Measurements from ENCODE around the gene ARID2. TPM values are rescaled to one million over a fixed set of nuclear protein-coding genes. Genes with fewer than 3 reads are reported as not detected.

Gene ARID2
- total and polyA plus RNA-seq, 9 of the 15 experiments (the other 6 are each of a cell fraction or from before 2014, with no cell fraction given): 13.4 to 41.6 (median 29.4) TPM

DNA sequence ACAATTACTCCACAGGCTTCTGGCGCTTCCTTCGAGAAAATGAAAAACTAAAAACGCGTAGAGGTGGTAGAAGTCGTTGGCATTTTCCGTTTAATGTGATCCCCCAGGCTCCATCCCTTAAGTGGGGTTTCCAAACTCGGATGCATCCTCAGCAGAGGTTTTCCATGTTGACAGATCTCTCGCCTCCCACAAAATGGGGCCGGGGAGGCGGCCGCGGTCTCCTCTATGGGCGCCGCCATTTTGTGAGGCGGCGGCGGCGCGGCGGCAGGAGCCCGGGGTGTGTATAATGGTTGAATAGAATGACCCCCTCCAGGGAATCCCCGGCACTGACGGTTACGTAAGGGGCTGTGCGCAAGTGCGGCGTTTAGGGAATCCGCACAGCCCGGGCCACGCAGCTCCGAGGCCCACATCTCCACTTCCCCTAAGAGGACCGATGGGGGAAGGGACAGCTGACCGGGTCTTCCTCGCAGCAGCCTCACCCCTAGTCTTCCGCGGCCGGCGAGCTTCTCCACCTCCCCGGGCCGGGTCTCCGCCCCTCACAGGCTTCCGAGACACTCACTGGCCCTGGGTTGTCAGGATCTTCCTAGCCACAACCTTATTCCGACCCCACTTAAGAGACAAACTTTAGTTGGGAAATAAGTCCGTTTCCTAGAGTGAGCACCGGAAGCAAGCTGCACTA is 2.1 kb upstream of the ARID2 start (continued):
- TF ChIP-seq, protein P1, sequence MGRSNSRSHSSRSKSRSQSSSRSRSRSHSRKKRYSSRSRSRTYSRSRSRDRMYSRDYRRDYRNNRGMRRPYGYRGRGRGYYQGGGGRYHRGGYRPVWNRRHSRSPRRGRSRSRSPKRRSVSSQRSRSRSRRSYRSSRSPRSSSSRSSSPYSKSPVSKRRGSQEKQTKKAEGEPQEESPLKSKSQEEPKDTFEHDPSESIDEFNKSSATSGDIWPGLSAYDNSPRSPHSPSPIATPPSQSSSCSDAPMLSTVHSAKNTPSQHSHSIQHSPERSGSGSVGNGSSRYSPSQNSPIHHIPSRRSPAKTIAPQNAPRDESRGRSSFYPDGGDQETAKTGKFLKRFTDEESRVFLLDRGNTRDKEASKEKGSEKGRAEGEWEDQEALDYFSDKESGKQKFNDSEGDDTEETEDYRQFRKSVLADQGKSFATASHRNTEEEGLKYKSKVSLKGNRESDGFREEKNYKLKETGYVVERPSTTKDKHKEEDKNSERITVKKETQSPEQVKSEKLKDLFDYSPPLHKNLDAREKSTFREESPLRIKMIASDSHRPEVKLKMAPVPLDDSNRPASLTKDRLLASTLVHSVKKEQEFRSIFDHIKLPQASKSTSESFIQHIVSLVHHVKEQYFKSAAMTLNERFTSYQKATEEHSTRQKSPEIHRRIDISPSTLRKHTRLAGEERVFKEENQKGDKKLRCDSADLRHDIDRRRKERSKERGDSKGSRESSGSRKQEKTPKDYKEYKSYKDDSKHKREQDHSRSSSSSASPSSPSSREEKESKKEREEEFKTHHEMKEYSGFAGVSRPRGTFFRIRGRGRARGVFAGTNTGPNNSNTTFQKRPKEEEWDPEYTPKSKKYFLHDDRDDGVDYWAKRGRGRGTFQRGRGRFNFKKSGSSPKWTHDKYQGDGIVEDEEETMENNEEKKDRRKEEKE (IDR thresholded peaks at IDR 0.05; ENCODE audit: borderline replicate concordance in 1 of 2, control insufficient read depth in 1 of 2, low read depth in 2 of 2, low read length in 1 of 2): 0 out of 4 replicates have a peak, but pooled peaks of 1 of the 2 experiments have one; percentile 33
- TF ChIP-seq NONO (IDR thresholded peaks at IDR 0.05; ENCODE audit: low read depth in 2 of 2, low read length in 1 of 2) (peak; percentile 37 to 81; a peak in 3 of 4 replicates), ZNF75A (CRISPR knock-in tag; IDR thresholded peaks at IDR 0.05) (no peak), MECOM (CRISPR knock-in tag; IDR thresholded peaks at IDR 0.05) (no peak), ZNF407 (IDR thresholded peaks at IDR 0.05; ENCODE audit: low read depth) (no peak), ZNF347 (CRISPR knock-in tag; IDR thresholded peaks at IDR 0.05; ENCODE audit: low read depth) (no peak), SMAD4 (CRISPR knock-in tag; conservative IDR thresholded peaks at IDR 0.05) (peak; percentile 94), RCOR1 (IDR thresholded peaks at IDR 0.05; ENCODE audit: borderline replicate concordance in 1 of 2, low read depth in 2 of 2, low read length in 2 of 2) (peak in 1 of 2 experiments; percentile 81; a peak in 2 of 4 replicates), TAF9B (IDR thresholded peaks at IDR 0.05; ENCODE audit: partially characterized antibody) (peak; percentile 96), SAFB2 (IDR thresholded peaks at IDR 0.05; ENCODE audit: borderline replicate concordance, low read depth, low read length, severe bottlenecking) (no peak), CHD4 (IDR thresholded peaks at IDR 0.05; ENCODE audit: insufficient read depth, insufficient replicate concordance, low read depth, low read length, poor library complexity, severe bottlenecking) (no peak), HDGF (IDR thresholded peaks at IDR 0.05) (no peak), CTBP1 (IDR thresholded peaks at IDR 0.05; ENCODE audit: borderline replicate concordance) (peak; percentile 84)
- TF ChIP-seq, protein P2, sequence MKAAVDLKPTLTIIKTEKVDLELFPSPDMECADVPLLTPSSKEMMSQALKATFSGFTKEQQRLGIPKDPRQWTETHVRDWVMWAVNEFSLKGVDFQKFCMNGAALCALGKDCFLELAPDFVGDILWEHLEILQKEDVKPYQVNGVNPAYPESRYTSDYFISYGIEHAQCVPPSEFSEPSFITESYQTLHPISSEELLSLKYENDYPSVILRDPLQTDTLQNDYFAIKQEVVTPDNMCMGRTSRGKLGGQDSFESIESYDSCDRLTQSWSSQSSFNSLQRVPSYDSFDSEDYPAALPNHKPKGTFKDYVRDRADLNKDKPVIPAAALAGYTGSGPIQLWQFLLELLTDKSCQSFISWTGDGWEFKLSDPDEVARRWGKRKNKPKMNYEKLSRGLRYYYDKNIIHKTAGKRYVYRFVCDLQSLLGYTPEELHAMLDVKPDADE (conservative IDR thresholded peaks at IDR 0.05; ENCODE audit: control insufficient read depth, low read depth, low read length): peak; percentile 77
